GM19455 (cell line): ENCODE measurements around the gene PAQR5.
"Not testable (repeated sequence)": the region's sequence is repeated elsewhere in the genome, so short reads cannot be mapped to it uniquely, and the experiment has no call there.

Experiments
- ATAC-seq: cut with Tn5 transposase; IDR thresholded peaks from one replicate; pipeline ENCODE4 v1.9.1; 2021; ENCODE audit not compliant: unreplicated experiment

Gene PAQR5

GRCh38 chr15:69315402-69316110 lies 16.8 kb downstream of the PAQR5 start:
- ATAC-seq, result no peak

GRCh38 chr15:69316291-69316690 lies 17.6 kb downstream of the PAQR5 start:
- ATAC-seq, result no peak

GRCh38 chr15:69317392-69317841 lies 18.7 kb downstream of the PAQR5 start:
- ATAC-seq, result no peak

GRCh38 chr15:69318033-69318432 lies 19.3 kb downstream of the PAQR5 start:
- no peak for ATAC-seq

GRCh38 chr15:69319384-69320375 lies 21.0 kb downstream of the PAQR5 start:
- no peak for ATAC-seq

GRCh38 chr15:69320977-69321554 lies 22.4 kb downstream of the PAQR5 start:
- no peak for ATAC-seq

- no peak for ATAC-seq
Observed at GRCh38 chr15:69323893-69324430, 25.2 kb downstream of the PAQR5 start.

GRCh38 chr15:69324565-69324964 lies 25.9 kb downstream of the PAQR5 start:
- no peak for ATAC-seq

GRCh38 chr15:69325456-69325971 lies 26.8 kb downstream of the PAQR5 start:
- ATAC-seq, result no peak

- no peak for ATAC-seq
Observed at GRCh38 chr15:69328080-69328479, 29.4 kb downstream of the PAQR5 start.

GRCh38 chr15:69328739-69329138 lies 30.0 kb downstream of the PAQR5 start:
- ATAC-seq, result no peak

- ATAC-seq, result no peak
Observed at GRCh38 chr15:69337138-69337537, 38.4 kb downstream of the PAQR5 start.

GRCh38 chr15:69338535-69339213 lies 40.0 kb downstream of the PAQR5 start:
- no peak for ATAC-seq

GRCh38 chr15:69339214-69339543 lies 40.5 kb downstream of the PAQR5 start:
- ATAC-seq, result not testable (repeated sequence)

- ATAC-seq, result no peak
Observed at GRCh38 chr15:69340243-69340900, 41.7 kb downstream of the PAQR5 start.

- no peak for ATAC-seq
Observed at GRCh38 chr15:69341356-69341755, 42.6 kb downstream of the PAQR5 start.

- ATAC-seq, result no peak
Observed at GRCh38 chr15:69342460-69343076, 43.9 kb downstream of the PAQR5 start.

GRCh38 chr15:69343133-69343532 lies 44.4 kb downstream of the PAQR5 start:
- ATAC-seq, result no peak

- no peak for ATAC-seq
Observed at GRCh38 chr15:69344238-69344637, 45.5 kb downstream of the PAQR5 start.

- no peak for ATAC-seq
Observed at GRCh38 chr15:69346112-69346511, 47.4 kb downstream of the PAQR5 start.
